HG03039 (cell line): Measurements from ENCODE around the gene MINDY2.
"Not testable (repeated sequence)": the region's sequence is repeated elsewhere in the genome, so short reads cannot be mapped to it uniquely, and the experiment has no call there.

Experiments used
- ATAC-seq: cut with Tn5 transposase; IDR thresholded peaks from one replicate; pipeline ENCODE4 v1.9.1; 2021; ENCODE audit warnings: mild to moderate bottlenecking, moderate library complexity; ENCODE audit not compliant: unreplicated experiment

The MINDY2 gene

DNA sequence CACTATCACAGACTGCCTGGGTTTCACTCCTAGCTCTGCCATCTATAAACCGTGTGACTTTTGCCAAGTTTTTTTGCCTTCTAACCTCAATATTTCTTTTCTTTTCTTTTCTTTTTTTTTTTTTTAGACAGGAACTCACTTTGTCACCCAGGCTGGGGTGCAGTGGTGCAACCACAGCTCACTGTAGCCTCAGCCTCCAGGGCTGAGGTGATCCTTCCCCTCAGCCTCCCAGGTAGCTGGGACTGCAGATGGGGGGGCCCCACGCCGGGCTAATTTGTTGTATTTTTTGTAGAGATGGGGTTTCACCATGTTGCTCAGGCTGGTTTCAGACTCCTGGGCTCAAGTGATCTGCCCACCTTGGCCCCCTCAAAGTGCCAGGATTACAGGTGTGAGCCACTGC lies 18.4 kb upstream of the MINDY2 start:
- no peak for ATAC-seq

DNA sequence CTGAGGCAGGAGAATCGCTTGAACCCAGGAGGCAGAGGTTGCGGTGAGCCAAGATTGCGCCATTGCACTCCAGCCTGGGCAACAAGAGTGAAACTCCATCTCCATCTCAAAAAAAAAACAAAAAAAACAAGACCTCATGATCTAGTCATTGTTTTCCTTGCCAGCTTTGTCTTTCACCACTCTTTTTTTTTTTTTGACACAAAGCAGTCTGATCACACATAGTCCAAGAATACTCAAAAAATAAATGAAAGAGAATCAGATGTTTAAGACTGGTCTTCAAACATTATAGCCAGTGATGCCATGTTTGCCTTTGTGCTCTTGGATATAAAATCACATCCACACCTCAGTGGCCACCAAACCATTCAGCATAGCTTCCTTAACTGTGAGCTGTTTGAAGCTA lies 15.8 kb upstream of the MINDY2 start:
- ATAC-seq = no peak

- no peak for ATAC-seq
Observed at GRCh38 chr15:58755956-58756355, 15.1 kb upstream of the MINDY2 start.

GRCh38 chr15:58758141-58758540 lies 13.0 kb upstream of the MINDY2 start:
- no peak for ATAC-seq

DNA sequence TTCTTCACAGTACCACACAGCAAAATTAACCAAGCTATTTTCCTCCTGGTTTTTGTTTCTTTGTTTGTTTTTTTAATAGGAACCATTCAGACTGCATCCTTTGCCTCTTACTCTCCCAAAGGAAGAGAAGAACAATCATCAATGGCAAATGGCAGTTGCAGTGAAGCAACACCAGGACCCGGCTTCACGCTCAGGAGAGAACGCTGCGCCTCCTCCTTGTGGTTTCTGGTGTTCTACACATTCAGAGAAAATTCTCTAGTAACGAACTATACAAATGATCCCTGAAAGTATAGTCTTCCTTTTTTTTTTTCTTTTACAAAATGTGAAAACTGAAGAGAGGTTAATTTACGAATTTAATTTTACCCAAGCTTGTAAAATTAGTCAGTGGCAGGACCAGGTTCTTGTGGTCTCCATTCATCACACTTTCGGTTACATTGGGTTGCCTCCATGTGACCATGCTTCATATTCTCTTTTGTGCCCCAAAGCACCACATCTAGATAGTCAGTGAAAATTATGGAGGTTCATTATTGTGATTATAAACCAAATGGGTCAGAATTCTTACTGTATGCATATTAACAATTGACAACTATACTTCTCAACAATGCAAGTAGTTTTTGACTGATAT lies 10.6 kb upstream of the MINDY2 start:
- ATAC-seq = no peak

DNA sequence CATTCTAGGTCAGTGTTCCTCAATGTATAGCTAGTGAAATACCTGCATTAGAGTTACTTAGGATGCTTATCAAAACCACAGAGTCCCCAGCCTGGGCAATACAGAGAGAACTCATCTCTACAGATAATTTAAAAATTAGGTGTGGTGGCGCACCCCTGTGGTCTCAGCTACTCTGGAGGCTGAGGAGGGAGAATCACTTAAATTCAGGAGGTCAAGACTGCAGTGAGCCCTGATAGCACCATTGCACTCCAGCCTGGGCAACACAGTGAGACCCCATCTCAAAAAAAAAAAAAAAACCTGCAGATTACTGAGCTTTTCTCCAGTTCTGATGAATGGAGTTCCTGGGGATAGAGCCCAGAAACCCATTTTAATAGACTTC lies 10.1 kb upstream of the MINDY2 start:
- ATAC-seq = no peak

DNA sequence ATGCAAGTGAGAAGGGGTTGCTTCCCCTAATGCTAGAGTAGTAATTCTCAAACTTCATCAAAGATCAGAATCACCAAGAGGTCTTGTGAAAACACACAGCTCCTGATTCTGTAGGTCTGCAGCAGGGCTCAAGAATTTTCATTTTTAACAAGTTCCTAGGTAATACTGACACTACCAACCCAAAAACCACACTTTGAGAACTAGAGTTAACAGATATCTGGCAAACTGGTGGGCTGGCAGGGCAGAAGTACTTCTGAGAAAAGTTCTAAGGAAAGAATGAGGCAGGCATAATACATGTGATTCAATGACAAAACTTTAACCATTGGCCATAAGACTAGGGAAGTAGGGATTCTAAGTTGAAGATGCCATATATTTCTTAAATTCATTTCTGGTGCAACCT lies 8.8 kb upstream of the MINDY2 start:
- no peak for ATAC-seq

GRCh38 chr15:58762731-58763130 lies 8.4 kb upstream of the MINDY2 start:
- no peak for ATAC-seq

GRCh38 chr15:58764468-58764867 lies 6.6 kb upstream of the MINDY2 start:
- ATAC-seq = no peak

DNA sequence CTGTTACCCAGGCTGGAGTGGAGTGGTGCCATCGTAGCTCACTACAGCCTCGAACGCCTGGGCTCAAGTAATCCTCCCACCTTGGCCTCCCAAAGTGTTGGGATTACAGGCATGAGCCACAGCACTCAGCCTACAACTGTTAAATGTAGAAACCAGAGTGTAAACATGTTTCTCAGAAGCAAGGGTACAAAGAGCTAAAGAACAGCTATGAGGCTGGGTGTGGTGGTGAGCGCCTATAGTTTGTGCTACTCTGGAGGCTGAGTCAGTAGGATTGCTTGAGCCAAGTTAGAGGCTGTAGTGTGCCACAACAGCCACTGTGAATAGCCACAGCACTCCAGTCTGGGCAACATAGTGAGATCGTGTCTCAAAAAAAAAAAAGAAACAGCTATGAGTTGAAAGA lies 4.8 kb upstream of the MINDY2 start:
- no peak for ATAC-seq

DNA sequence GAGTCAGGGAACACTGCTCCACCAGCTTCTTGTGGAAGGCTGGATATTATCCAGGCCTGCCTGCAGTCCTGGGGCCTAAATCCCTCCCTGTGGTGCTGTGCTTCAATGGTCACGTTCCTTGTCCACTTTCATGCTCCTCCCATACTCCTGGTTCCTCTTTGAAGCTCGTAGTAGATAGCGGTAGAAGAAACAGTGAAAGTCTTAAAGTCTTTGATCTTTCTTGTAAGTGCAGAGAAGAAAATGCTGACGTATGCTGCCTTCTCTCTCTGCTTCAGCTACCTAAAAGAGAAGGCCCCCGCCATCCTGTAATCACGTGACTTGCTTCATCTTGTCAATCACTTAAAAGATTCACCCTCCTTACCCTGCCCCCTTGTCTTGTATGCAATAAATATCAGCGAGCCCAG lies 2.5 kb upstream of the MINDY2 start:
- ATAC-seq = not testable (repeated sequence)

GRCh38 chr15:58770519-58770856 lies 614 bp upstream of the MINDY2 start:
- peak; percentile 4 for ATAC-seq

DNA sequence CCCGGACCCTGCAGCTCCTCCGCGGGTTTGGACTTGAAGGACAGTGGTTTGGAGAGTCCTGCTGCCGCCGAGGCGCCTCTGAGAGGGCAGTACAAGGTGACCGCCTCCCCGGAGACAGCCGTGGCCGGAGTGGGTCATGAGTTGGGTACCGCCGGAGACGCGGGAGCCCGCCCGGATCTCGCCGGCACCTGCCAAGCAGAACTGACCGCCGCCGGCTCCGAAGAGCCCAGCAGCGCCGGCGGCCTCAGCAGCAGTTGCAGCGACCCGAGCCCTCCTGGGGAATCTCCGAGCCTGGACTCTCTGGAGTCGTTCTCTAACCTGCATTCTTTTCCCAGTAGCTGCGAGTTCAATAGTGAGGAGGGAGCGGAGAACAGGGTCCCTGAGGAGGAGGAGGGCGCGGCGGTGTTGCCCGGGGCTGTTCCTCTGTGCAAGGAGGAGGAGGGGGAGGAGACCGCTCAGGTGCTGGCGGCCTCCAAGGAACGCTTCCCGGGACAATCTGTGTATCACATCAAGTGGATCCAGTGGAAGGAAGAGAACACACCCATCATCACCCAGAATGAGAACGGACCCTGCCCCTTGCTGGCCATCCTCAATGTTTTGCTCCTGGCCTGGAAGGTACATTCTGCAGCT lies 634 bp downstream of the MINDY2 start:
- peak; percentile 7 for ATAC-seq

DNA sequence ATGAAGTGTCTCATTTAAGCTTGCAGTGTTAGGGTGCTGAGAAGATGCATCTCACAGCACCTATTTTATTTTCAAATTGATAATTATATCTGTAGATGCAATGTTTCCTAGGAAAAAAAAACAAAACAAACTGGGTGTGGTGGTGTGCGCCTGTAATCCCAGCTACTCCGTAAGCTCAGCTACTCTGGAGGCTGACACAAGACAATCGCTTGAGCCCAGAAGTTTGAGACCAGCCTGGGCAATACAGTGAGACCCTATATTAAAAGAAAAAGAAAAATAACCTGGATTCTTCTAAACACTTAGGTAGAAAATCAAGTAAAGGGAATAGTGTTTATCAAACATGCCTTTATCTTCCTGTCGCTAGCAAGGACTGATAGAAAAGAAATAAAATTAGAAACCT lies 1.9 kb downstream of the MINDY2 start:
- no peak for ATAC-seq

DNA sequence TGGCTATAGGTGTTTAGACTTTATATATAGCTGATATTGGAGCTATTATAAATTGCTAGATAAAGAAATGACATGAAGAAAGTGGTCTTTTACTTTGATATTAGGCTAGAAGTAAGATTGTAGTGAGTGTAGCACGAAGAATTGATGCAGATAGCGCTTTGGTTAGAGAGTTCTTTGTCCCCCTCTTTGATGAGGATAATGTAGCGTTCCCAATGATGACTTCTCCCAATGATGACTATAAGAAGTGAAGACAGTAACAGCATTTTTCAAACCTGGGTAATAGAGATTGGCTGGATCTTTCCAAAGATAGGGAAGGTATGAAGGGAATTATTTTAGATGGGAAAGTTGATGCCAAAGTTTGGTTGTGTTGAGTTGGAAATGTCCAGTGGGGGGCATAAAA lies 4.3 kb downstream of the MINDY2 start:
- ATAC-seq = no peak

DNA sequence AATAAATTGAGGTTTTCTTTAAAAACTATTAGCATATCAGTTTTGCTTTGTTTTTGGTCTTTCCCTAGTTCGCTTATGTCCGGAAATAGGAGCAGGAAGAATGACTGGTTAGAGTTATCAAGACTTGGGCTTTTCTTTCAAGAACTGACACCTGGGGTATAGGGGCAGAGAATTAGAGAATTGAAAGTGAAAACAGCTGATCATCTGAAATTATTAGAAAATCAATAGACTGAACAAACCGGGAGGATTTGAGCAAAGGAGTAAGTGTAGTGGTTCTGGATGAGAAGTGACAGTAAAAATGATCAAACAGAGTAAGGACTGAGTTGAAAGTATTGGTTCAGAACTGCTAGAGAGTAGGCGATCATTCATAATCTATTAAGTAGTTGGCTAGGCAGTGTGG lies 6.0 kb downstream of the MINDY2 start:
- no peak for ATAC-seq

DNA sequence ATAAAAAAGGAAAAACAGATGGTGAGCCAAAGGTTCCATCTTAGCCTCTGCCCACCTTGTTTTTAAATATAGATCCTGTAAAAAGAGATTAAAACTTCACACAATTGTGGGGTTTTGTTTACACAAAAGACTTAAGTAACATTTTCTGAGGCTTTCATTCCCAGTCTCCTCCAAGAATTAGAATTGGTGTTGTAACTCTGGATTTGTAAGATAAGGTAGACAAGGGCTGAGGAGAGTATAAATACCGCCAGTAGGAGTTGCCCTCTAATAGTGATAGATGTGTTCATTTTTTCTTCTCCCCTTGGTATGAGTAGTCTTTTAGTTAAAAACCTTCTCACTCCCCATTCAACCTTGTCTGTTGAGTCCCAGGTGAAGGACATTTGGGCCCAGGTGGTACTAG lies 8.5 kb downstream of the MINDY2 start:
- no peak for ATAC-seq

DNA sequence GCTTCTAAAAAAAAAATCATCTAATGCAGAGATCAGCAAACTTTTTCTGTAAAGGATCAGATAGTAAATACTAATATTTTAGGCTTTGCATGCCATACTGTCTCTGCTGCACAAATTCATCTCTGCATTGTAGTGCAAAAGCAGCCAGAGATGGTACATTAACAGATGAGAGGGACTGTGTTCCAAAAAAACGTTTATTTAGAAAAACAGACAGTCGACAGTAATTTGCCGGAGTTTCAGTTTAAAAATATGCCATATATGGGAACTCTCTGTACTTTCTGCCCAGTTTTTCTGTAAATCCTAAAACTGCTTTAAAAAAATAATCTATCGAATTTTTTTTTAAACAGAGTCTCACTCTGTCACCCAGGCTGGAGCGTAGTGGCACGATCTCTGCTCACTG lies 14.3 kb downstream of the MINDY2 start:
- no peak for ATAC-seq

GRCh38 chr15:58788056-58788710 lies 17.1 kb downstream of the MINDY2 start:
- ATAC-seq = no peak

DNA sequence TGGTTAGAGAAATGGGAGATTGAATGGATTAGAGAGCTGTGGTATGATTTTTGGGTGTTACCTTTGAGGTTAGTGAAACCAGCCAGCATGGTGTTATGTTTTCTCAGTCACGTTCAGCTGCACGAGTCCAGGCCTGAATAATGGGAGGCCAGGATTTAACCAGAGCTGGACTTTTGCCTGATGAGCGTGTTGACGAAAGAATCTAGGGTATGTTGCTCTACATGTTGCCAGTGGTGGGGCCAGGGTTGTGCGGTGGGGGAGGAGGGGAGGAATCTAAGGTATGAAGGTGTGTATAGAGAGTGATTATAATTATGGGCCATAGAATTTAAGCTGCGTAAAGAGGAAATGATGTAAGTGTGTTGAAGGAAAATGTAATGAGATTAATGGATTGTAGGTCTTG lies 22.8 kb downstream of the MINDY2 start:
- ATAC-seq = no peak

DNA sequence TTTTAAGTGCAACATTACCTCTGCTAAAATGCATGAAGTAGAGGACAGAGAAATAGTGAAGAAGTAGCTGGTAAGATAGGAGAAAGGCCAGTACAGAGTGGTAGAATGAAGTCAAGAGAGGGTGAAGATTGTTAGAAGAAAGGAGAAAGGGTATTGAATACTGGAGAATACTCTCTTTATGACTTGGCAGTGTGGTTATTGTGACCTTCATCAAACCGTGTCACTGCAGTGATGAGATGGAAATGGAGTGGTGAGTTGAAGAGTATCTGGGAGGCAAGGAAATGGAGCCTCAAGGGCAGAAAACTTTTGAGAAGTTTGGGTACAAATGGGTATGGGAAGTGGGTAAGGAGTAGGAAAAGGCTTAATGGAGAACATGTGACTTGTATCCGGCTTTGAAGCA lies 24.7 kb downstream of the MINDY2 start:
- no peak for ATAC-seq

- ATAC-seq = no peak
Observed at GRCh38 chr15:58797505-58797904, 26.4 kb downstream of the MINDY2 start.

DNA sequence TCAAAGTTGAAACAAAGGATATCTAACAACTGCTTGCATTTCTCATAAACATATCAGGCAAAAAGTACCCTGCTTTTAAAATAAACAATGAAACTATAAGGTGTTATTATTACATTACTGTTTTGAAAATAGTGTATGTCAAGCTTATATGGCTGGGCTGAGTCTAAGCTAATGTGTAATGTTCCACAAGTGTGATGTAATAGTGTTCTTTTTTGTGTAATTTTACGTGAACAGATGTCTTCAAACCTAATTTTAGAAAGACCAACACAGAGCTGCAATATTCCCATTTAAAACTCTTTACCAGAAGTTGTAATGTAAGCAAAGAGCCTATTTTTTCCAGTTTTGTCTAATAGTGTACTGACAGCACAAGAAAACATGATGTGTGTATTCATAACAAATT lies 34.0 kb downstream of the MINDY2 start:
- ATAC-seq = no peak
